ENCODE data around the gene SLC11A2. TPM values are rescaled to one million over a fixed set of nuclear protein-coding genes. Genes with fewer than 3 reads are reported as not detected.
A peak's percentile ranks its signal among the peaks of the same experiment; 100 is the strongest.

Gene SLC11A2
- total and polyA plus RNA-seq, 9 of the 15 experiments (the other 6 are each of a cell fraction or from before 2014, with no cell fraction given) = 21.1 to 54.0 (median 32.9) TPM

DNA sequence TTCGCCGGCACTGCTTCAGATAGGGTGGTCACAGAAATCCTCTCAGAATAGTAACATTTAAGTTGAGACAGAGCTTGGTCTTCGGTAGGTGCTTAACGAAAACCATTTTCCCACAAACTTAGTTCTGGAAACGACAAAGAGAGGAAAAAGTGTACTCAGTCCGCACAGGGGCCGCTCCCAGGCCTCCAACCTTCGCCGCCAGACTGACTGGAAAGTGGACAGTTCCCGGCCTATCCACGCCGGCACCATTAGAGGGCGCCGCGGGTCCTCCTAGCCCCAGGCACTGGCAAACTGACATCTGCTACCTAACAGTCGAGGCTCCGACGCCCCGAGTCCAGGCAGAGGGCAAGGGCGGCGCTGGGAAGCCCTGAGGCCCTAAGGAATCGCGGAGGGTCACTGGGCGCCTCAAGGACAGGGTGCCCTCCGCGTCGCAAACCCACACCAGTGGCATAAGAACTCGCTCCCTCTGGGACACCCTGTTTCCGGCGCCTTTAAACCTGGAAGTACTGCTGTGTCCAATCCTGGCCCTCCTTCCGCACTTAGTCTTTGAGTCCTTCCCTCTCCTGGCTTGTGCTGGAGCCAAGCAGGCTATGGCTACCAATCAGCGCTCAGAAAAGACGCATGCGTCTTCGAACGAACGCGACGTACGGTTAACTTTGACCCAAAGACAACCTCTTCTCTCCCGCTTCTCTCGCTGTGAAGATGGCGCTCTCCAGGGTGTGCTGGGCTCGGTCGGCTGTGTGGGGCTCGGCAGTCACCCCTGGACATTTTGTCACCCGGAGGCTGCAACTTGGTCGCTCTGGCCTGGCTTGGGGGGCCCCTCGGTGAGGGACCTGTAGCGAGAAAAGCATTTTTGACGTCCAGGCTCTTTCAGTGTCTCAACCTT, 21.7 kb upstream of the SLC11A2 start, which contains the start of gene LETMD1 (continued):
- TF ChIP-seq, protein P1, sequence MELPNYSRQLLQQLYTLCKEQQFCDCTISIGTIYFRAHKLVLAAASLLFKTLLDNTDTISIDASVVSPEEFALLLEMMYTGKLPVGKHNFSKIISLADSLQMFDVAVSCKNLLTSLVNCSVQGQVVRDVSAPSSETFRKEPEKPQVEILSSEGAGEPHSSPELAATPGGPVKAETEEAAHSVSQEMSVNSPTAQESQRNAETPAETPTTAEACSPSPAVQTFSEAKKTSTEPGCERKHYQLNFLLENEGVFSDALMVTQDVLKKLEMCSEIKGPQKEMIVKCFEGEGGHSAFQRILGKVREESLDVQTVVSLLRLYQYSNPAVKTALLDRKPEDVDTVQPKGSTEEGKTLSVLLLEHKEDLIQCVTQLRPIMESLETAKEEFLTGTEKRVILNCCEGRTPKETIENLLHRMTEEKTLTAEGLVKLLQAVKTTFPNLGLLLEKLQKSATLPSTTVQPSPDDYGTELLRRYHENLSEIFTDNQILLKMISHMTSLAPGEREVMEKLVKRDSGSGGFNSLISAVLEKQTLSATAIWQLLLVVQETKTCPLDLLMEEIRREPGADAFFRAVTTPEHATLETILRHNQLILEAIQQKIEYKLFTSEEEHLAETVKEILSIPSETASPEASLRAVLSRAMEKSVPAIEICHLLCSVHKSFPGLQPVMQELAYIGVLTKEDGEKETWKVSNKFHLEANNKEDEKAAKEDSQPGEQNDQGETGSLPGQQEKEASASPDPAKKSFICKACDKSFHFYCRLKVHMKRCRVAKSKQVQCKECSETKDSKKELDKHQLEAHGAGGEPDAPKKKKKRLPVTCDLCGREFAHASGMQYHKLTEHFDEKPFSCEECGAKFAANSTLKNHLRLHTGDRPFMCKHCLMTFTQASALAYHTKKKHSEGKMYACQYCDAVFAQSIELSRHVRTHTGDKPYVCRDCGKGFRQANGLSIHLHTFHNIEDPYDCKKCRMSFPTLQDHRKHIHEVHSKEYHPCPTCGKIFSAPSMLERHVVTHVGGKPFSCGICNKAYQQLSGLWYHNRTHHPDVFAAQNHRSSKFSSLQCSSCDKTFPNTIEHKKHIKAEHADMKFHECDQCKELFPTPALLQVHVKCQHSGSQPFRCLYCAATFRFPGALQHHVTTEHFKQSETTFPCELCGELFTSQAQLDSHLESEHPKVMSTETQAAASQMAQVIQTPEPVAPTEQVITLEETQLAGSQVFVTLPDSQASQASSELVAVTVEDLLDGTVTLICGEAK (IDR thresholded peaks at IDR 0.05) = peak; percentile 84
- TF ChIP-seq, protein P1 (CRISPR knock-in tag; IDR thresholded peaks at IDR 0.05) = no peak
- no peak for TF ChIP-seq ZNF507 (tag; conservative IDR thresholded peaks at IDR 0.05)
- peak; percentile 86 for TF ChIP-seq ZFX (CRISPR knock-in tag; IDR thresholded peaks at IDR 0.05)
- TF ChIP-seq ZNF253 (CRISPR knock-in tag; conservative IDR thresholded peaks at IDR 0.05) = no peak
- no peak for TF ChIP-seq ZNF174 (CRISPR knock-in tag; IDR thresholded peaks at IDR 0.05)
- TF ChIP-seq, protein P2, sequence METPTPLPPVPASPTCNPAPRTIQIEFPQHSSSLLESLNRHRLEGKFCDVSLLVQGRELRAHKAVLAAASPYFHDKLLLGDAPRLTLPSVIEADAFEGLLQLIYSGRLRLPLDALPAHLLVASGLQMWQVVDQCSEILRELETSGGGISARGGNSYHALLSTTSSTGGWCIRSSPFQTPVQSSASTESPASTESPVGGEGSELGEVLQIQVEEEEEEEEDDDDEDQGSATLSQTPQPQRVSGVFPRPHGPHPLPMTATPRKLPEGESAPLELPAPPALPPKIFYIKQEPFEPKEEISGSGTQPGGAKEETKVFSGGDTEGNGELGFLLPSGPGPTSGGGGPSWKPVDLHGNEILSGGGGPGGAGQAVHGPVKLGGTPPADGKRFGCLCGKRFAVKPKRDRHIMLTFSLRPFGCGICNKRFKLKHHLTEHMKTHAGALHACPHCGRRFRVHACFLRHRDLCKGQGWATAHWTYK (CRISPR knock-in tag; IDR thresholded peaks at IDR 0.05) = 0 out of 2 replicates have a peak, but pooled peaks have one; percentile 69
- no peak for TF ChIP-seq FUS (optimal IDR thresholded peaks at IDR 0.05; ENCODE audit: low read depth, low read length)
- no peak; the same call in 1 of the 2 replicates for TF ChIP-seq GTF2F1 (IDR thresholded peaks at IDR 0.05; ENCODE audit: low read depth, low read length)
- TF ChIP-seq, protein P3, sequence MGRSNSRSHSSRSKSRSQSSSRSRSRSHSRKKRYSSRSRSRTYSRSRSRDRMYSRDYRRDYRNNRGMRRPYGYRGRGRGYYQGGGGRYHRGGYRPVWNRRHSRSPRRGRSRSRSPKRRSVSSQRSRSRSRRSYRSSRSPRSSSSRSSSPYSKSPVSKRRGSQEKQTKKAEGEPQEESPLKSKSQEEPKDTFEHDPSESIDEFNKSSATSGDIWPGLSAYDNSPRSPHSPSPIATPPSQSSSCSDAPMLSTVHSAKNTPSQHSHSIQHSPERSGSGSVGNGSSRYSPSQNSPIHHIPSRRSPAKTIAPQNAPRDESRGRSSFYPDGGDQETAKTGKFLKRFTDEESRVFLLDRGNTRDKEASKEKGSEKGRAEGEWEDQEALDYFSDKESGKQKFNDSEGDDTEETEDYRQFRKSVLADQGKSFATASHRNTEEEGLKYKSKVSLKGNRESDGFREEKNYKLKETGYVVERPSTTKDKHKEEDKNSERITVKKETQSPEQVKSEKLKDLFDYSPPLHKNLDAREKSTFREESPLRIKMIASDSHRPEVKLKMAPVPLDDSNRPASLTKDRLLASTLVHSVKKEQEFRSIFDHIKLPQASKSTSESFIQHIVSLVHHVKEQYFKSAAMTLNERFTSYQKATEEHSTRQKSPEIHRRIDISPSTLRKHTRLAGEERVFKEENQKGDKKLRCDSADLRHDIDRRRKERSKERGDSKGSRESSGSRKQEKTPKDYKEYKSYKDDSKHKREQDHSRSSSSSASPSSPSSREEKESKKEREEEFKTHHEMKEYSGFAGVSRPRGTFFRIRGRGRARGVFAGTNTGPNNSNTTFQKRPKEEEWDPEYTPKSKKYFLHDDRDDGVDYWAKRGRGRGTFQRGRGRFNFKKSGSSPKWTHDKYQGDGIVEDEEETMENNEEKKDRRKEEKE (IDR thresholded peaks at IDR 0.05; ENCODE audit: borderline replicate concordance in 1 of 2, control insufficient read depth in 1 of 2, low read depth in 2 of 2, low read length in 1 of 2) = no peak
- TF ChIP-seq ZNF12 (CRISPR knock-in tag; IDR thresholded peaks at IDR 0.05) = 0 out of 2 replicates have a peak, but pooled peaks have one; percentile 4
